ENCODE data around the gene XRCC4.

Gene XRCC4

GRCh38 chr5:83392766-83393503 is 315.6 kb downstream of the XRCC4 start:
- DNase-seq (ENCODE audit: low read depth) = no peak

- no peak for DNase-seq (ENCODE audit: low read depth)
These were observed 316.1 kb downstream of the XRCC4 start for GRCh38 chr5:83393504-83393866.

GRCh38 chr5:83394190-83394589 is 316.8 kb downstream of the XRCC4 start:
- no peak for DNase-seq (ENCODE audit: low read depth)

DNA sequence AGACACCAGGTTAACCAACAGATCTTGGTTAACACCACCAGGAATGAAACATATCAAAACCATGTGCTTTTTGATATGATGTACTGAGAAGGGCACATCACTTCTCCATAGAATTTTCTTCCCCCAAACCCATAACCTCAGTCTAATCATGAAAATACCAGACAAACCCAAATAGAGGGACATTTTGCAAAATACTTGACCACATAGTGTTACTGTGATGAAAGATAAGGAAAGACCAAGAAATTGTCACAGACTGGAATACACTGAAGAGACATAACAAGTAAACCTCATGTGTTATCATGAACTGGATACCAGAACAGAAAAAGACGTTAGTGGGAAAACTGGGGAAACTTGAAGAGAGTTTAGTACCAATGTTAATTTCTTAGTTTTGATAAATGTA is 319.3 kb downstream of the XRCC4 start:
- no peak for DNase-seq (ENCODE audit: low read depth)

- DNase-seq (ENCODE audit: low read depth) = no peak
These were observed 320.3 kb downstream of the XRCC4 start for GRCh38 chr5:83397658-83398057.

- DNase-seq (ENCODE audit: low read depth) = no peak
These were observed 322.9 kb downstream of the XRCC4 start for GRCh38 chr5:83400241-83400640.

DNA sequence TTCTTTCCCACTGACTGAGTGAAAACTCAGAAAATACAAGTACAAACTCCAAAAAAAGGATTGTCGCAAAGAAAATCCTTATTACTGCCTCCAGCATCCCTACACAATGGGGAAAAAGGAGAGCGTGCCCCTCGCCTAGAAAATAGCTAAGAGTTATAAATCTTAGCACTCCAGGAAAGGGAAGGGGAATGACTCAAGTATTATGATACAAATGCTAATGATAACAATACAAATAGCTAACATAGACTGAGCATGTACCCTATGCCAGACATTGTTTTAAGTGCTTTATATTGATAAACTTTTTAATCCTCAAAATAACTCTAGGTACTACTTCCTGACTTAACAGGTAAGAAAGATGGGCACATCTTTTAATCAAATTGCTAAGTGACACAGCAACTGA is 323.4 kb downstream of the XRCC4 start:
- no peak for DNase-seq (ENCODE audit: low read depth)

- no peak for DNase-seq (ENCODE audit: low read depth)
These were observed 323.9 kb downstream of the XRCC4 start for GRCh38 chr5:83401122-83401731.

- no peak for DNase-seq (ENCODE audit: low read depth)
These were observed 324.4 kb downstream of the XRCC4 start for GRCh38 chr5:83401775-83402174.
